ENCODE results near the gene STIM2.

Gene STIM2

GRCh38 chr4:26871611-26872010 is 11.0 kb downstream of the STIM2 start:
- Histone ChIP-seq H2BK5ac (ENCODE audit: low read length) (no peak overlapping the region), H2AK5ac (ENCODE audit: low read depth, low read length) (no peak overlapping the region), H2BK120ac (ENCODE audit: low read depth, low read length) (no peak overlapping the region), H3K27me3 (ENCODE audit: control insufficient read depth in 3 of 3, insufficient read depth in 3 of 3, low read depth in 1 of 3, low read length in 3 of 3) (no peaks in the 10 kb centered on the region), H3K14ac (ENCODE audit: low read length) (no peak overlapping the region), H2BK15ac (ENCODE audit: low read length) (no peak overlapping the region), H3K23ac (ENCODE audit: low read depth, low read length, poor library complexity) (no peak overlapping the region), H3K9me3 (replicated peaks in 1 of 2; ENCODE audit: control insufficient read depth in 2 of 2, insufficient read depth in 1 of 2, low read depth in 1 of 2, low read length in 2 of 2) (no peaks in the 10 kb centered on the region), H4K91ac (ENCODE audit: low read depth, low read length, poor library complexity) (no peak overlapping the region), H3K27ac (replicated peaks; ENCODE audit: low read length) (no peak overlapping the region), H4K8ac (ENCODE audit: low read depth, low read length) (no peak overlapping the region), H3K9ac (ENCODE audit: low read depth, low read length, poor library complexity) (no peak overlapping the region), H3K4ac (ENCODE audit: low read length) (no peak overlapping the region), H3K4me2 (ENCODE audit: insufficient read depth, low read length, poor library complexity, severe bottlenecking) (no peak overlapping the region), H3K4me3 (ENCODE audit: low read length in 2 of 2) (no peak overlapping the region), H3K36me3 (replicated peaks in 1 of 2; ENCODE audit: control insufficient read depth in 2 of 2, insufficient read depth in 2 of 2, low read length in 2 of 2) (peaks cover 0 to 7% of the 10 kb centered on the region in 2 donors), H2AFZ (ENCODE audit: low read length) (no peak overlapping the region), H2BK12ac (ENCODE audit: low read length) (no peak overlapping the region), H3K4me1 (ENCODE audit: control insufficient read depth in 2 of 2, insufficient read depth in 1 of 2, low read depth in 1 of 2, low read length in 2 of 2) (peaks cover 0 to 5% of the 10 kb centered on the region in 2 donors), H3K79me1 (ENCODE audit: low read depth, low read length) (peaks cover 3% of the 10 kb centered on the region), H3K18ac (ENCODE audit: low read length) (no peak overlapping the region)
- DNase-seq (ENCODE audit: low spot score): no peak
- WGBS, 2 donors (ENCODE audit: extremely low coverage in 2 of 2, insufficient read length in 2 of 2, insufficient replicate concordance in 1 of 2): no CpG with 5 or more reads among the region's 3 CpGs

- H3K14ac ChIP-seq (ENCODE audit: low read length): no peak overlapping the region
- H3K36me3 ChIP-seq (replicated peaks in 1 of 2; ENCODE audit: control insufficient read depth in 2 of 2, insufficient read depth in 2 of 2, low read length in 2 of 2): peaks cover 2 to 7% of the 10 kb centered on the region in 2 donors
- H3K27me3 ChIP-seq (ENCODE audit: control insufficient read depth in 3 of 3, insufficient read depth in 3 of 3, low read depth in 1 of 3, low read length in 3 of 3): no peaks in the 10 kb centered on the region
- H2AFZ ChIP-seq (ENCODE audit: low read length): no peak overlapping the region
- H3K79me1 ChIP-seq (ENCODE audit: low read depth, low read length): peaks cover 3% of the 10 kb centered on the region
- no peak overlapping the region for H3K9ac ChIP-seq (ENCODE audit: low read depth, low read length, poor library complexity)
- no peaks in the 10 kb centered on the region for H3K4me1 ChIP-seq (ENCODE audit: control insufficient read depth in 2 of 2, insufficient read depth in 1 of 2, low read depth in 1 of 2, low read length in 2 of 2)
- H3K4ac ChIP-seq (ENCODE audit: low read length): no peak overlapping the region
- no CpG with 5 or more reads among the region's 10 CpGs for WGBS, 2 donors (ENCODE audit: extremely low coverage in 2 of 2, insufficient read length in 2 of 2, insufficient replicate concordance in 1 of 2)
- DNase-seq (ENCODE audit: low spot score): no peak
- H2BK5ac ChIP-seq (ENCODE audit: low read length): no peak overlapping the region
- H2AK5ac ChIP-seq (ENCODE audit: low read depth, low read length): no peak overlapping the region
- no peak overlapping the region for H4K91ac ChIP-seq (ENCODE audit: low read depth, low read length, poor library complexity)
- peak overlapping the region; percentile 17 for H3K23ac ChIP-seq (ENCODE audit: low read depth, low read length, poor library complexity)
- H3K18ac ChIP-seq (ENCODE audit: low read length): peak overlapping the region; percentile 46
- no peak overlapping the region for H2BK15ac ChIP-seq (ENCODE audit: low read length)
- no peak overlapping the region for H2BK120ac ChIP-seq (ENCODE audit: low read depth, low read length)
- no peak overlapping the region for H3K27ac ChIP-seq (replicated peaks; ENCODE audit: low read length)
- no peak overlapping the region for H4K8ac ChIP-seq (ENCODE audit: low read depth, low read length)
- no peak overlapping the region for H3K4me3 ChIP-seq (ENCODE audit: low read length in 2 of 2)
- no peak overlapping the region for H2BK12ac ChIP-seq (ENCODE audit: low read length)
- no peak overlapping the region for H3K4me2 ChIP-seq (ENCODE audit: insufficient read depth, low read length, poor library complexity, severe bottlenecking)
- H3K9me3 ChIP-seq (replicated peaks in 1 of 2; ENCODE audit: control insufficient read depth in 2 of 2, insufficient read depth in 1 of 2, low read depth in 1 of 2, low read length in 2 of 2): peaks cover 3 to 6% of the 10 kb centered on the region in 2 donors
These were observed 12.9 kb downstream of the STIM2 start for GRCh38 chr4:26873391-26874026.

- Histone ChIP-seq H3K27ac (replicated peaks; ENCODE audit: low read length) (no peak overlapping the region), H3K9ac (ENCODE audit: low read depth, low read length, poor library complexity) (no peak overlapping the region), H2AFZ (ENCODE audit: low read length) (no peak overlapping the region), H3K4me2 (ENCODE audit: insufficient read depth, low read length, poor library complexity, severe bottlenecking) (no peak overlapping the region), H2BK5ac (ENCODE audit: low read length) (no peak overlapping the region), H3K27me3 (ENCODE audit: control insufficient read depth in 3 of 3, insufficient read depth in 3 of 3, low read depth in 1 of 3, low read length in 3 of 3) (no peaks in the 10 kb centered on the region), H3K18ac (ENCODE audit: low read length) (peak overlapping the region; percentile 80), H3K14ac (ENCODE audit: low read length) (peak overlapping the region; percentile 82), H3K36me3 (replicated peaks in 1 of 2; ENCODE audit: control insufficient read depth in 2 of 2, insufficient read depth in 2 of 2, low read length in 2 of 2) (peaks cover 2 to 7% of the 10 kb centered on the region in 2 donors), H3K9me3 (replicated peaks in 1 of 2; ENCODE audit: control insufficient read depth in 2 of 2, insufficient read depth in 1 of 2, low read depth in 1 of 2, low read length in 2 of 2) (peaks cover 3 to 11% of the 10 kb centered on the region in 2 donors), H2BK15ac (ENCODE audit: low read length) (no peak overlapping the region), H2BK12ac (ENCODE audit: low read length) (no peak overlapping the region), H3K4me3 (ENCODE audit: low read length in 2 of 2) (no peak overlapping the region), H4K8ac (ENCODE audit: low read depth, low read length) (no peak overlapping the region), H4K91ac (ENCODE audit: low read depth, low read length, poor library complexity) (no peak overlapping the region), H2BK120ac (ENCODE audit: low read depth, low read length) (no peak overlapping the region), H2AK5ac (ENCODE audit: low read depth, low read length) (no peak overlapping the region), H3K4ac (ENCODE audit: low read length) (no peak overlapping the region), H3K23ac (ENCODE audit: low read depth, low read length, poor library complexity) (peak overlapping the region; percentile 17), H3K79me1 (ENCODE audit: low read depth, low read length) (no peaks in the 10 kb centered on the region), H3K4me1 (ENCODE audit: control insufficient read depth in 2 of 2, insufficient read depth in 1 of 2, low read depth in 1 of 2, low read length in 2 of 2) (no peaks in the 10 kb centered on the region)
- no CpG with 5 or more reads among the region's 7 CpGs for WGBS, 2 donors (ENCODE audit: extremely low coverage in 2 of 2, insufficient read length in 2 of 2, insufficient replicate concordance in 1 of 2)
- DNase-seq (ENCODE audit: low spot score): no peak
These were observed 13.5 kb downstream of the STIM2 start for GRCh38 chr4:26874110-26874509.

- Histone ChIP-seq H3K4me3 (ENCODE audit: low read length in 2 of 2) (no peak overlapping the region), H3K27me3 (ENCODE audit: control insufficient read depth in 3 of 3, insufficient read depth in 3 of 3, low read depth in 1 of 3, low read length in 3 of 3) (no peaks in the 10 kb centered on the region), H2BK120ac (ENCODE audit: low read depth, low read length) (no peak overlapping the region), H2BK12ac (ENCODE audit: low read length) (no peak overlapping the region), H3K18ac (ENCODE audit: low read length) (no peak overlapping the region), H2BK15ac (ENCODE audit: low read length) (no peak overlapping the region), H3K9me3 (replicated peaks in 1 of 2; ENCODE audit: control insufficient read depth in 2 of 2, insufficient read depth in 1 of 2, low read depth in 1 of 2, low read length in 2 of 2) (peaks cover 3 to 14% of the 10 kb centered on the region in 2 donors), H2AK5ac (ENCODE audit: low read depth, low read length) (no peak overlapping the region), H3K4ac (ENCODE audit: low read length) (no peak overlapping the region), H3K27ac (replicated peaks; ENCODE audit: low read length) (no peak overlapping the region), H3K4me2 (ENCODE audit: insufficient read depth, low read length, poor library complexity, severe bottlenecking) (no peak overlapping the region), H2BK5ac (ENCODE audit: low read length) (no peak overlapping the region), H3K79me1 (ENCODE audit: low read depth, low read length) (peaks cover 1% of the 10 kb centered on the region), H3K23ac (ENCODE audit: low read depth, low read length, poor library complexity) (no peak overlapping the region), H3K4me1 (ENCODE audit: control insufficient read depth in 2 of 2, insufficient read depth in 1 of 2, low read depth in 1 of 2, low read length in 2 of 2) (no peaks in the 10 kb centered on the region), H3K9ac (ENCODE audit: low read depth, low read length, poor library complexity) (no peak overlapping the region), H3K14ac (ENCODE audit: low read length) (no peak overlapping the region), H3K36me3 (replicated peaks in 1 of 2; ENCODE audit: control insufficient read depth in 2 of 2, insufficient read depth in 2 of 2, low read length in 2 of 2) (peaks cover 0 to 2% of the 10 kb centered on the region in 2 donors), H4K91ac (ENCODE audit: low read depth, low read length, poor library complexity) (no peak overlapping the region), H4K8ac (ENCODE audit: low read depth, low read length) (no peak overlapping the region), H2AFZ (ENCODE audit: low read length) (no peak overlapping the region)
- WGBS, 2 donors (ENCODE audit: extremely low coverage in 2 of 2, insufficient read length in 2 of 2, insufficient replicate concordance in 1 of 2): no CpG with 5 or more reads among the region's 3 CpGs
- no peak for DNase-seq (ENCODE audit: low spot score)
These were observed 16.8 kb downstream of the STIM2 start for GRCh38 chr4:26877406-26877805.
